Neural crest cell (in vitro differentiated cells): ENCODE measurements around the gene BSG. TPM values are rescaled to one million over a fixed set of nuclear protein-coding genes. Genes with fewer than 3 reads are reported as not detected.
A peak's percentile ranks its signal among the peaks of the same experiment; 100 is the strongest.

Experiments
- DNase-seq: peaks from one replicate; pipeline ENCODE4 v3.0.0; 2021; ENCODE audit warnings: low read depth, mixed read lengths, low spot score
- H3K27ac Mint-ChIP-seq: one replicate; pipeline ENCODE4 v1.8.0; 2021; ENCODE audit warnings: mild to moderate bottlenecking, mixed read lengths; ENCODE audit not compliant: unreplicated experiment
- H3K27me3 Mint-ChIP-seq: 2 replicates; pipeline ENCODE4 v1.8.0; 2021; ENCODE audit warnings: low read depth, mild to moderate bottlenecking, mixed read lengths
- H3K36me3 Mint-ChIP-seq: 2 replicates; pipeline ENCODE4 v1.8.0; 2021; ENCODE audit warnings: low read depth, mild to moderate bottlenecking, mixed read lengths
- H3K4me1 Mint-ChIP-seq: 2 replicates; pipeline ENCODE4 v1.8.0; 2021; ENCODE audit warnings: mixed read lengths
- H3K4me3 Mint-ChIP-seq: one replicate; pipeline ENCODE4 v1.8.0; 2021; ENCODE audit warnings: mild to moderate bottlenecking, mixed read lengths
- H3K9me3 Mint-ChIP-seq: 2 replicates; pipeline ENCODE4 v1.8.0; 2021; ENCODE audit warnings: mixed read lengths
- total RNA-seq: library from RNA; stranded (reverse); gene quantifications from 2 replicates; pipeline ENCODE4 v1.2.1, GENCODE V29; 2021
- TF ChIP-seq, protein P1 (sequence below): fragments of 200-600 bp; sonication (generic); conservative IDR thresholded peaks from 2 replicates; pipeline ENCODE4 v1.5.0; 2021; ENCODE audit warnings: antibody characterized with exemption, mild to moderate bottlenecking

Gene BSG
- total RNA-seq, 1 donor from 2014 or later, result 613 TPM

DNA sequence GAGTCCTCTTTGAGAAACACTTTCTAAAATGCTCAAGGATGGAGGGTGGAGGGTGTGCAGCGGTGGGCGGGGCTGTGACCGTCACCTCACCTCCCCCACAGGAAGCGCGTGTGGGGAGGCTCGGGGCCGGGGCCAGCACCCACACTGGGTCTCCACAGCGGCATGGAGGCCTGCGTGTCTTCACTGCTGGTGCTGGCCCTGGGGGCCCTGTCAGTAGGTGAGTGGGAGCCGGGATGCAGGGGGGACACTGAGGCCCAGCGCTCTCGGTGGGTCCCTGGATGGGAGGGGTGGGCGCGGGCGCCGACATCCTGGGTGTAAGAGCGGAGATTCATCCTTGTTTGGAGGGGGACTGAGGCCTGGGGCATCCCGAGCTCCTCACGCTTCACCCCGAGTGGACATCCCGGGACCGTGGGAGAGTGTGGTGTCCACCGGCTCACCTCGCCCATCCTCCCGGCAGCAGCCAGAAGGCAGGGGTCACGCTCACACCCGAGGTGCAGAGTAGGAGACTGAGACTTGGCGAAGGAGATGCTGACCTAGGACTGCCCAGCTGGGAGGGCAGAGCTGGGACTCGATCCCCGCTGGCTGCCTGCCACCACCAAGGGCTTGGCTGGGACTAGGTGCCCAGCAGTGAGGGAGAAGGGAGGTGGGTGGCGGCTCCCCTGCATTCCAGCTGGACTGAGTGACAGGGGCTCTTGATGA, 28.3 kb upstream of the BSG start, which contains the start of gene GZMM:
Gene GZMM, plus strand, starts transcription at position 144 of the 699 bp plus-strand sequence. Its CDS starts 19 bp downstream, at position 163.
- DNase-seq, result no peak
- Mint-ChIP-seq H3K9me3 (no peaks in the 10 kb centered on the region), H3K27me3 (peaks cover 3% of the 10 kb centered on the region), H3K4me3 (no peak within 1 kb of the TSS), H3K36me3 (peaks cover 2% of the 10 kb centered on the region), H3K27ac (peak within 1 kb of the TSS; percentile 37), H3K4me1 (no peaks in the 10 kb centered on the region)
- TF ChIP-seq, protein P1, sequence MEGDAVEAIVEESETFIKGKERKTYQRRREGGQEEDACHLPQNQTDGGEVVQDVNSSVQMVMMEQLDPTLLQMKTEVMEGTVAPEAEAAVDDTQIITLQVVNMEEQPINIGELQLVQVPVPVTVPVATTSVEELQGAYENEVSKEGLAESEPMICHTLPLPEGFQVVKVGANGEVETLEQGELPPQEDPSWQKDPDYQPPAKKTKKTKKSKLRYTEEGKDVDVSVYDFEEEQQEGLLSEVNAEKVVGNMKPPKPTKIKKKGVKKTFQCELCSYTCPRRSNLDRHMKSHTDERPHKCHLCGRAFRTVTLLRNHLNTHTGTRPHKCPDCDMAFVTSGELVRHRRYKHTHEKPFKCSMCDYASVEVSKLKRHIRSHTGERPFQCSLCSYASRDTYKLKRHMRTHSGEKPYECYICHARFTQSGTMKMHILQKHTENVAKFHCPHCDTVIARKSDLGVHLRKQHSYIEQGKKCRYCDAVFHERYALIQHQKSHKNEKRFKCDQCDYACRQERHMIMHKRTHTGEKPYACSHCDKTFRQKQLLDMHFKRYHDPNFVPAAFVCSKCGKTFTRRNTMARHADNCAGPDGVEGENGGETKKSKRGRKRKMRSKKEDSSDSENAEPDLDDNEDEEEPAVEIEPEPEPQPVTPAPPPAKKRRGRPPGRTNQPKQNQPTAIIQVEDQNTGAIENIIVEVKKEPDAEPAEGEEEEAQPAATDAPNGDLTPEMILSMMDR, result no peak

- no peak overlapping the region for H3K4me3 Mint-ChIP-seq
- no peak for DNase-seq
- no peaks in the 10 kb centered on the region for H3K9me3 Mint-ChIP-seq
- H3K27me3 Mint-ChIP-seq, result peaks cover 9% of the 10 kb centered on the region
- H3K27ac Mint-ChIP-seq, result no peak overlapping the region
- H3K4me1 Mint-ChIP-seq, result no peaks in the 10 kb centered on the region
- peaks cover 2% of the 10 kb centered on the region for H3K36me3 Mint-ChIP-seq
- TF ChIP-seq, protein P1, result no peak
Measured at GRCh38 chr19:547117-547516, 25.3 kb upstream of the BSG start.

DNA sequence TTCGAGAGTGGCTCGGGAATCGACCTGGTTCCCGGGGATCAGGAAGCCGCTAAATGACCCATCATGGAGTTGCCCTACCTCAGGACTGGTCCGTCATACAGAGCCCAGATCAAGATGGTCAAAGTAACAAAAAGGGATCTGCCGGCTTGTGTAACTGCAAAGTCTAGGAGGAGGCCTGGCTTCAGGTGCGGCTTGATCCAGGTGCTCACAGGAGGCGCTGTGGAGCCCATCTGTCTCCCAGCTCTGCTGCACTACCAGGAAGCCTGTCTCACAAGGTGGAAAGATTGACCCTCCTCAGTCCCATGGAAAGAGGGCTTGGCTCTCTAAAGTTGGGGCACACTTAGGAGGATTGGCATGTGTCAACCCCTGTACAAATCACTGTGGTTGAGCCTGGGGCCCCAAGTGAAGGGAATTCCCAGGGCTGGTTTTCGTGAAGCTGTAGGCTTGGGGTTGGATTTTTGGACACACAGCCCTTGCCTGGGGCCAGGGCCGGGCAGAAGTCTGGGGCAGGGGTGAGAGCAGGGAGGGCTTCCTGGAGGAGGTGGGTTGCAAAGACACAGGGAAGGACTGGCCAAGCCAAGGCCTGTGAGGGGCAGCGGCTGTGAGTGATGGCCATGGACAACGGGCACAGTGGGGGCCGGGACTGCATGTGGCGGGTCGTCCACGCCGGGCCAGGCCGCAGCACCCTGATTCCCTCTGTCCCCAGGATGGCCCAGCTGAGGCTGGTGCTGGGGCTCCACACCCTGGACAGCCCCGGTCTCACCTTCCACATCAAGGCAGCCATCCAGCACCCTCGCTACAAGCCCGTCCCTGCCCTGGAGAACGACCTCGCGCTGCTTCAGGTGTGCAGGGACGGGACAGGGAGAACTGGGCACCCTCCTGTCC, 24.3 kb upstream of the BSG start:
- Mint-ChIP-seq H3K9me3 (no peaks in the 10 kb centered on the region), H3K4me3 (peak overlapping the region; percentile 20), H3K4me1 (no peaks in the 10 kb centered on the region), H3K36me3 (peaks cover 2% of the 10 kb centered on the region), H3K27me3 (peaks cover 12% of the 10 kb centered on the region), H3K27ac (no peak overlapping the region)
- DNase-seq, result no peak
- TF ChIP-seq, protein P1, result no peak

DNA sequence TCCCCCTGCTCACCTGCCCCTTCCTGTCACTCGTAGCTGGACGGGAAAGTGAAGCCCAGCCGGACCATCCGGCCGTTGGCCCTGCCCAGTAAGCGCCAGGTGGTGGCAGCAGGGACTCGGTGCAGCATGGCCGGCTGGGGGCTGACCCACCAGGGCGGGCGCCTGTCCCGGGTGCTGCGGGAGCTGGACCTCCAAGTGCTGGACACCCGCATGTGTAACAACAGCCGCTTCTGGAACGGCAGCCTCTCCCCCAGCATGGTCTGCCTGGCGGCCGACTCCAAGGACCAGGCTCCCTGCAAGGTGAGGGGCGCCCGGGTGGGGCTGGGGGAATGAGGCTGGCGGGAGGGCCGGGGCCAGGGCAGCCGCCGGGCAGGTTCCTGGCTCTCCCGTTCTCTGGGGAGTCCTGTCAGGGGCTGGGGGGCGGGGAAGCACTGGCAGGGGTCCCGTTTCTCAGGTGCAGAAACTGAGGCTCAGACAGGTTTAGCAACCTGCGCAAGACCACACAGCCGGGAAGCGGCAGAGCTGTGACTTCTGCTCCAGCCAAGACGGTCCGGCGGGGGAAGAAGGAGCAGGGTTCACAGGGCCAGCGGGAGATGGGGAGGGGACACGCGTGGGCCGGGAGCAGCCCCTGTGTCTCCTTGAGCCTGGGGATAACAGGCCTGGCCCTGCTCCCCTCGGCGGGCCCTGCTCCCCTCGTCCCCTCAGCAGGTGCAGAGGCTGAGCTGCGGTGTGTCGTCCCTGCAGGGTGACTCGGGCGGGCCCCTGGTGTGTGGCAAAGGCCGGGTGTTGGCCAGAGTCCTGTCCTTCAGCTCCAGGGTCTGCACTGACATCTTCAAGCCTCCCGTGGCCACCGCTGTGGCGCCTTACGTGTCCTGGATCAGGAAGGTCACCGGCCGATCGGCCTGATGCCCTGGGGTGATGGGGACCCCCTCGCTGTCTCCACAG, 23.2 kb upstream of the BSG start:
- Mint-ChIP-seq H3K9me3 (no peaks in the 10 kb centered on the region), H3K27me3 (peaks cover 12% of the 10 kb centered on the region), H3K27ac (no peak overlapping the region), H3K4me1 (no peaks in the 10 kb centered on the region), H3K36me3 (no peaks in the 10 kb centered on the region), H3K4me3 (no peak overlapping the region)
- no peak for DNase-seq
- TF ChIP-seq, protein P1, result no peak

- no peaks in the 10 kb centered on the region for H3K9me3 Mint-ChIP-seq
- TF ChIP-seq, protein P1, result no peak
- no peaks in the 10 kb centered on the region for H3K4me1 Mint-ChIP-seq
- H3K4me3 Mint-ChIP-seq, result no peak overlapping the region
- no peak for DNase-seq
- peaks cover 9% of the 10 kb centered on the region for H3K27me3 Mint-ChIP-seq
- no peak overlapping the region for H3K27ac Mint-ChIP-seq
- no peaks in the 10 kb centered on the region for H3K36me3 Mint-ChIP-seq
Measured at GRCh38 chr19:554817-555216, 17.6 kb upstream of the BSG start.
